Measurements from ENCODE around the gene KIF13A. TPM values are rescaled to one million over a fixed set of nuclear protein-coding genes. Genes with fewer than 3 reads are reported as not detected.

Gene KIF13A
- total RNA-seq, 2 donors from 2014 or later = 74.6 to 110 TPM

DNA sequence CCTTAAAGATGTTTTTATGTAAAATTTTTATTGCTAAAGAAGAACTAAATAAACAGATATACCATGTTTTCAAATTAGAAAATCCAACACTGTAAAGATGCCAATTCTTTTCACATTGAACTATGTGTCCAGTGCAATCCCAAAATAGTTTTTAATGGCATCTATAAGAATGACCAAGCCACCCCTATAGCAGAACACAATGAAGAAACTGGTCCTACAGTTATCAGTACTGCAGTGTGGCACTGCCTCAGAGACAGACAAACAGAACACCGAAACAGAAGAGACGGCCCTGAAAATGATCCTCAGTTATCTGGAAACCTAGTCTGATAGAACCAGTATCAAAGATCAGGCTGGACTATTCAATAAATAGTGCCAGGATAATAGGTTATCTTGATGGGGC, 41.9 kb downstream of the KIF13A start:
- no peak for DNase-seq (ENCODE audit: low spot score)
- intact Hi-C loops (cut with DNase I) = no loop called here

DNA sequence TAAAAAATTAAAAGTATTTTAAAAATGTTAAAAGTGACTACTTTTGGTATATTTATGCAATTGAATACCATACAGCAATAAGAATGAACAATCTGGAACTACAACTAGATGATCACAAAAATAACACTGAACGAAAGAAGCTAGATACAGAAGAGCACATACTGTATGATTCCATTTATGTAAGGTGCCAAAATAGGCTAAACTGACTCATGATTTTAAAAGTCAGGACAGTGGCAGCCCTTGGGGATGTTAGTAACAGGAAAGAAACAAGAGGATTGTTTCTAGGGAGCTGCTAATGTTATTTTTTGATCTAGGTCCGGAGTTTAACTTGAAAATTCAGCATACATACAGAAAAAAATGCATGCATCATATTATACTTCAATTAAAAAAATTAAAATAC, 42.3 kb downstream of the KIF13A start:
- no peak for DNase-seq (ENCODE audit: low spot score)
- intact Hi-C loops (cut with DNase I) = no loop called here

DNA sequence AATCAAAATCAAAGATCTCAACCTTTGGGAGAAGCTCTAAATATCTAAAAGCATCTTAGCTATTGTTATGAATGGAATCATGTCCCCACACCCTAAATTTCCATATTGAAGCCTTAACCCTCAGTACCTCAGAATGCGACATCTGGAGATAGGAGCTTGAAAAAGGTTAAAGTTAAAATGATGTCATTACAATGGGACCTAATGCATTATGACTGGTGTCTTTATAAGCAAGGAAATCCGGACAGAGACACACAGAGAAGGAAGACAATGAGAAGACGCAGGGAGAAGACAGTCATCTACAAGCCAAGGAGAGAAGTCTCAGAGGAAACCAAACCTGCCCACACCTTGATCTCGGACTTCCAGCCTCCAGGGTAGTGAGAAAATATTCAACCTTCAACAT, 46.1 kb downstream of the KIF13A start:
- intact Hi-C loops (cut with DNase I) = no loop called here
- no peak for DNase-seq (ENCODE audit: low spot score)

DNA sequence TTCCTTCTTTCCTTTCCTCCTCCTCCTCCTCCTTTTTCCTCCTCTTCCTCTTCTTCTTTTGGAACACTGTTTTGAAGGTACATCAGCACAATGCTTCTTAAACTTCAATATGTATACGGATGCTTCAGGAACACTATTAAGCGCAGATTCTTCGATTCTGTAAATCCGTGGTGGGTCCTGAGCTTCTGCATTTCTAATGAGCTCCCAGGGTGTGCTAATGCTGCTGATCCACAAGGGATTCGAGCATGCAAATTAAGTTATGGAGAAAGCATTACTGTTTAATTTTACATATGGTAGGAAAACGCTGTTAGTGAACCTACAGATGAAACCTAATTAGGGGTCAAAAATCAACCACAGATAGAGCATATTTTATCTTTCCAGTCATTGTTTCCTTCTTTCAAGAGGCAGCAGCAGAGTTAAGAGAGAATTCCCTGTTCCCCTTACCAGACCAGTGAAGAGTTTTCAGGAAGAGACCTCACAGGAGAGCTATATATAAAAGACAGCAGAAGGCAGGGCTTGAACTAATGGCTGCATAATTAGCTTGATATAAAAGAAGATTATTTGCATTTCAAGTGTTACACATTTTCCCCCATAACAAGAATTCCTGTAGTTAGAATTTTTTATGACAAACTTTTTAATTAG, 47.2 kb downstream of the KIF13A start:
- intact Hi-C loops (cut with DNase I) = no loop called here

DNA sequence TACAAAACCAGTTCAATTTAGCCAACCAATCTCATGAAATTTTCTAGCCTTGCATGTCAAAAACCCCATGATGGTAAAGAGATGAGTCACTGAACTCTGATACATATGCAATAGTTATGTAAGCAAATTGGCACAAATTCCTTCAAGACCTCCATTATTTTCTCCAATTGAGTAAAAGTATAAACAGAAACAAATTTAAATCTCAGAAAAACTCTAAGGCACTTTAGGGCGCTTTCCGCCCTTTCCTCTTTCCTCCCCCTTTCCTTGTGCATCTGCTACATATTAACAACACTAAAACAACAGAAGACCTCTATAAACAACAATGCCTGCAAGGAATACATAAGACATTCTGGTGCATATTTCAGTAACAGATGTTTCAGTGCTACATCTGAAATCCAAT, 48.5 kb downstream of the KIF13A start:
- intact Hi-C loops (cut with DNase I) = no loop called here

More for the DNA sequence above, 47.2 kb downstream of the KIF13A start:
- DNase-seq (ENCODE audit: low spot score) = no peak

DNA sequence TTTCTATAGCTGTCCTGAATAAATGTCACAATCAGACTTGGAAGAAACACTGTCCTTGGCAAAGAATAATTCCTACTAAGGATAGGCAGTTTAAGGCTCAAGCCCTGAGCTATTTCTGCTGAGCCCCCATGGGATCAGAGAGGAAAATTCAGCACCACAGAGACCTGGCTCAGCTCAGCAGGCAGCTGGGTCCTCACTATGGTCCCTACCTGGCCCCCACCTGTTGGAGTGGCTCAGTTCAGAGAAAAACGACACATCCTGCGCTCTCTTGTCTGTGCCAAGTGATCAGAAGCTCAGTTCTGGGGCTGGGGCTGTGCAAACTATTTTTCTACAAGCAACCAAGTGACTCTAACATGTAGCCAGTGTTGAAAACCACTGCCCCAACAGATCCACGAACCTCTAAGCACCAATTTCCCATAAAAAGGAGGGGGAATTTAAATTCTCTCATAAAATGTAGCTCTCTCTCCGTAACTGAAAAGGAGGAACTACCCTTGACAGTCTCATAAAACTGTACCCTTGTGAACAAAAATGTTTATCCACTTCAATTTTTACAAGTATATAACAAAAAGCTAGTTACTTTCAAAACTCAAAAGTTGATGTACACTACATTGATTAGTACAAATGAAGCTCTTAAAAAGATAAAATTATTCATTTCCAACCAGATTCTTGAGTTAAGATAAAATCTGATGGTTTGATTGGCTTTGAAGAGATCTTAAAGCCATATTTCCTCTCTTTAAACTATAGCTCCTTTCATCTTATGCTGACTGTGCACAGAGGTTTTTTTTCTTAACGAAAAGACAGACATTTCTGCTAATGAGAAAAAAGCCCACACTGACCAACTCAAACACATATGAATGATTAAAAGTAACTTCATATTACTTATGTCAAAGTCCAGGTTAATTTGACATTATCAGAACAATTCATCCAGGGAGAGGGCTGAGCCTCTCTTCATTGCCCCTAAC, 52.0 kb downstream of the KIF13A start:
- DNase-seq (ENCODE audit: low spot score) = no peak
- intact Hi-C loops (cut with DNase I) = no loop called here

More for the DNA sequence above, 48.5 kb downstream of the KIF13A start:
- no peak for DNase-seq (ENCODE audit: low spot score)

- DNase-seq (ENCODE audit: low spot score) = no peak
- intact Hi-C loops (cut with DNase I) = loop anchor here in 1 of 2 donors (5.0 kb wide), 1 partner anchor 49 kb away; no protein-coding TSS in a partner anchor
These were observed 53.7 kb downstream of the KIF13A start for GRCh38 chr6:17933716-17934115.

DNA sequence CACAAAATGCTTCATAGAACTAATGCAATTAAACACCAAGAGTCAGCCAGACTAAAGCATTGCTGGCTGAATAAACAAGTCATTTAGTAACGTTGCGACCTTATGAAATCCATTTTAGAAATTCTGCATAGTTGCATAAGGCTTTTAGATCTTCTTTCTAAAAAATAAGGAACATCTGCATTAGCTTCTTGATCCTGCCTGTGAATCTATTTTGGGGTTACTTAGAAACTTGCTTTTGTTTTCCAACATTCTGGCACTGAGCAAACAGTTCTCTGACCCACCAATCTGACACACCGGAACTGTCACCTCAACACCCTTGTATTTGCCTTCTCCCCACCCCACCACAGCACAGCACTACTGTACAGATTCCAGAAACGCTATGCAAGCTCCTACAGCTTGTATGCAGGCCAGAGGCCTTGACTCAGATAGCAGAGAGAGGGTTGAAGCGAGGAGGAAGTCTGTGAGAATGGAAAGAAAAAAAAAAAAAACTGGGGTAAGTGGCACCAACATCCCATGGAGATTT, 55.0 kb downstream of the KIF13A start:
- intact Hi-C loops (cut with DNase I) = loop anchor here in 1 of 2 donors (5.0 kb wide), 1 partner anchor 50 kb away; no protein-coding TSS in a partner anchor

DNA sequence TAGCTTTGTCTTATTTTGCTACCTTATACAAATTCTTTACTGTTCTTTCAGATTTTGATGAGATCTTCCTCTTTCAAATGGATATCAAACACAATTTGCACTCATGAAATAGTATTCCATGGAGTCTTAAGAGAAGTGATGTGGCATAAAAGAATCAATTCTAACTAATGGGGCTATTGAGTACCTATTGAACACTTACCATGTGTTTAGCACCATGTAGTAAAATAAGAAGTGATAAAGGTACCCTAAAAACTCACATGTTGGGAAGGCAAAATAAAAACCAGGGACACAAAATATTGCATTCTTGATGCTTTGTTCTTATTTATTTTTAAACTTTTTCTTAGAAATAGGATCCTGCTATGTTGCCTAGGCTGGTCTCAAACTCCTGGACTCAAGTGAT, 56.2 kb downstream of the KIF13A start:
- intact Hi-C loops (cut with DNase I) = loop anchor here in 1 of 2 donors (5.0 kb wide), 1 partner anchor 51 kb away; no protein-coding TSS in a partner anchor
- DNase-seq (ENCODE audit: low spot score) = no peak

More for the DNA sequence above, 55.0 kb downstream of the KIF13A start:
- DNase-seq (ENCODE audit: low spot score) = no peak

DNA sequence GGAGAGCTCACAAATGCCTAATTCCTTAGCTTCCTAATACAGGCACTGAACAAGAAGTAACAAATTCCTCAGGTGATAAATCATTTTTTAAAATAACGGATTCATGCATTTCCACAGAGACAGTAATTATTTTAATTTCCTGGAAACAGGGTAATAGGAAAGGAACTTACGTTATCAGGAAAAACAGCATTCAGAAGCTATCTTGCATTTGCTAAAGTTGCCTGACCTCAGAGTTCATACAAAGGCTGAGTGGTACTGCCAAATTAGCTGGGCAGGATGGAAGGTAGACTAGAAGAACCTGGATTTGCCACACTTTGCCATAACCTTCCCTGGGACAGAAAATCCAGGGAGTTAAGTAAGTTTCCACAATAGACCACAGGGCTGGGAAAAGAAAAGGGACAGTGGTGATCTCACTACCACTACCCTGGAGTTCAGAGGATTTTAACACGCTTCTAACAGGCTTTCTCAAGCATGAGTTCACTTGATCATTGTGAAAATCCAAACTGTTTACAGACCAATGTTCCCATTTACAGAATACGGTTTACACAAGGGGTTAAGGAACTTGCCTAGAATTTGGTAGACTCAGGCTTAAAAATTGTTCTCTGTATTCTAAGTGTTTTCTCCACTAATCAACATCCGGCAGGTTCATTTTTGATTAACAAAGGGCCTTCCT, 57.0 kb downstream of the KIF13A start:
- intact Hi-C loops (cut with DNase I) = loop anchor here in 1 of 2 donors (5.0 kb wide), 1 partner anchor 52 kb away; no protein-coding TSS in a partner anchor
- no peak for DNase-seq (ENCODE audit: low spot score)

DNA sequence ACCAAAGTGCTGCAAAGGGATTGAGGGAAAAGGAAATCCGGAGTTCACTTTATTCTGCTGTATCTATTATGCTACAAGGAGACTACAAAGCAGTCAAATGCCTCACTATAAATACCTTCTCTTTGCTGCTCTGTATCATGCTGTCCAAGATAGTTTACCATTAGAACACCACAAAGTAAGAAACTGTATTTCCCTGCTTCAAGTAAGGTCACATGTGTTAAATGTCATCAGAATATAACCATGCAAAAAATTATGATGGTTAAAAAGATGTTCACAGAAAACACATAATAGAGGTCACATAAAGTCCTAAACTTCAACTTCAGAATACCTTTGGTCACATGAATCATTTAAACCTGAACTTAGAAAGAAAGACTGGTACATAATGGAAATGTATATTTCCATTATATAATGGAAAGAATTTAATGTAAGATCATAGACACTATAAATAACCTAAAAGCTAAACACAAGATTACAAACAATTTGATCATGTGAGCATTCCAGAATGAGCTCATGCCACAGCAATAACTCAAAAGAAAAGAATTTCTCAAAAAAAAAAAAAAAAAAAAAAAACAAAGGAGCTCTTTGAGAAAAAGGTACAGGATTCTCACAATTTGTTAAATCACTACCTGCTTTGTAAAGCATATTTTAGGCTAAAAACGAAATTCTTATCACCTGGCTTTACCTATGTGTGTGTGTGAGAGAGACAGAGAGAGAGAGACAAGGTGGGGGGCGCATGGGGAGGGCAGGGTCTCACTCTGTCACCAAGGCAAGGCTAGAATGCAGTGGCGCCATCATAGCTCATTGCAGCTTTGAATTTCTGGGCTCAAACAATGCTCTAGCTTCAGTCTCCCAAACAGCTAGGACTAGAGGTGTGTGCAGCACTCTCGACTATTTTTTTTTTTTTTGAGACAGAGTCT, 58.7 kb downstream of the KIF13A start:
- no peak for DNase-seq (ENCODE audit: low spot score)
- intact Hi-C loops (cut with DNase I) = no loop called here

GRCh38 chr6:17927705-17928104, 59.7 kb downstream of the KIF13A start:
- DNase-seq (ENCODE audit: low spot score) = no peak
- intact Hi-C loops (cut with DNase I) = no loop called here

DNA sequence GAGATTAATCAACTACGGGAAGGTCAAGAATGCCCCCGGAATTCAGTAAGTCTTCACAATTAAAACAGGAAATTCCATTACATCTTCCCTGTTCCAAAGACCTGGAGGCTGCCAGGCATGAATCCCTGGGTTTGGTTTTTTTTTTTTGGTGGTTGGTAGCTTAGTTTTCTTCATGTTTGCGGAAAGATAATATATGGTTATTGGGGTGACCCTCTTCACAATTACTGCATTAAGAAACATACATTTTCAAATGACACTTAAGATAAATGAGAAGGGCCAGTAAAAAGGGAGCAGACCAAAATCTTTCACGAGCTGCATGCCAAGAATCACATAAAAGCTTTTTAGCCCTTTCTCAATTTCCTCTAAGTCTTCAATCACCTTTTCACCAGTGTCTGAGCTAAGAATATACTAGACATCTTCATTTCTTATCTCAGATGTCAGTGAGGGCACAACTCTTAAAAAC, 64.0 kb downstream of the KIF13A start:
- intact Hi-C loops (cut with DNase I) = no loop called here
- no peak for DNase-seq (ENCODE audit: low spot score)

DNA sequence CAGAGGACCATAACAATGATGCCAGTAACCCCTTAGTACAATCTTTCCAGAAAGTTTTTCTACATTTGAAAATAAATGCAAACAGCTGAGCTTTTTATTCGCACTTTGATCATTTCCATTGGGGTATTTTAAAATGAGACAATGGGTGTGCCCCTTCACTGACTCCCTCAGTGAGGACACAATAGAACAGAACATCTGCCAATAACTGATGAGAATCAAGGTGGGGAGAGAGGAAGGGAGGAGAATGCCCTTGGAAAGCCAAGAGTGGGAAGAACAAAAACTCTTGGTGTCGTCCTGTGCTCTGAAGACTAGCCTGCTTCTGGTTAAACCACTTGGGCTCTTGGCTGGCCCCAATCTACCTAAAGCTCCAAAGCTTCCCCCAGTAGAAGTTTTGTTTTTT, 66.0 kb downstream of the KIF13A start:
- intact Hi-C loops (cut with DNase I) = no loop called here
- no peak for DNase-seq (ENCODE audit: low spot score)

DNA sequence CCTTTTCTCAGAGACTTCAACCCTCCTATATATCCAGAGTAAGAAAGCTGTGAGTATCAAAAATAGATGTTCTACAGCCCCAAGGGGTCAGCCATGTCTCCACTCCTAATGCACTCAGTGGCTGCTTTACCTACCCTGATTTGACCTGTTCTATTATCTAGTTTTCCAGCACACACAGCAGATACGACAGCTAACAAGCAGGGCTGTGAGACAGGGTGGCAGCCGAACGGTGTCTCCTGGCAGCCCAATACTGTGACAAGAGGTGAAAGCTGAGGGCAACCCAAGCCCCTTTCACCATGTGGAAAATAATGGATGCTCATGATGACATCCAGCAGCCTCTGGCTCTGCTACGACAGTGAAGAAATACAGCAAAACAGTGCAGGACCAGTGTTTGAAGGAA, 67.9 kb downstream of the KIF13A start:
- intact Hi-C loops (cut with DNase I) = loop anchor here in 1 of 2 donors (10.0 kb wide), 1 partner anchor 575 kb away; no protein-coding TSS in a partner anchor
- DNase-seq (ENCODE audit: low spot score) = no peak

GRCh38 chr6:17917837-17918763, 69.3 kb downstream of the KIF13A start:
- intact Hi-C loops (cut with DNase I) = loop anchor here in 1 of 2 donors (10.0 kb wide), 1 partner anchor 573 kb away; no protein-coding TSS in a partner anchor
- DNase-seq (ENCODE audit: low spot score) = no peak

- intact Hi-C loops (cut with DNase I) = loop anchor here in 1 of 2 donors (10.0 kb wide), 1 partner anchor 570 kb away; no protein-coding TSS in a partner anchor
- no peak for DNase-seq (ENCODE audit: low spot score)
These were observed 72.8 kb downstream of the KIF13A start for GRCh38 chr6:17914651-17915050.

Data from posterior vena cava (tissue), 2 donors.